GM20431 (cell line): ENCODE measurements around the gene DAB1.

ENCODE experiments used
- in situ Hi-C: fragments of 300-500 bp; cut with MseI, MboI; formaldehyde crosslinking; loops from one replicate; pipeline ENCODE4 v1.15.0; 2020; ENCODE audit warnings: low sequenced_read_pairs; ENCODE audit not compliant: unreplicated experiment

The DAB1 gene

DNA sequence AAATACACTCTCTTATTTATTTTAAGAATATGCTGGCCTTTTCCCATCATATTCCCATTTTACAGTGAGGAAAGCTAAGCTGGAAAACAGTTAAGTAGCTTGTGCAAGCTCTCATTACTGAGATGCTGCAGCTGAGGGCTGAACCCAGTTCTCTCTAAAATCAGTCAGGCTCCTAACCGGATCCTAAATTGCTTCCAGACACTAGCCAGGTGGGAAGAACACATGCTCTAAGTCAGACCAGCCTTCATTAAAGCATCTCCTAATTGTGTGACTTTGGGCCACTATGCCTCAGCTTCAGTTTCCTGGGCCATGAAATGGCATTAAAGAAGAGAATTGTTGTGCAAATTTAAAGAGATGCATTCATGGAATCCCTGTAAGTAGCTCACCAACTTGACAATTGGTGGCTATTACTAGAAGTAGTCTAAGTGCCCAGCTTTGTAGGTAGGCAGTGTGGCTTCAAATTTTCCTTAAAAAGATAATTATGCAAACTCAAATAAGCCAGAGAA is 228.4 kb downstream of the DAB1 start:
- in situ Hi-C loops, result no loop called here

DNA sequence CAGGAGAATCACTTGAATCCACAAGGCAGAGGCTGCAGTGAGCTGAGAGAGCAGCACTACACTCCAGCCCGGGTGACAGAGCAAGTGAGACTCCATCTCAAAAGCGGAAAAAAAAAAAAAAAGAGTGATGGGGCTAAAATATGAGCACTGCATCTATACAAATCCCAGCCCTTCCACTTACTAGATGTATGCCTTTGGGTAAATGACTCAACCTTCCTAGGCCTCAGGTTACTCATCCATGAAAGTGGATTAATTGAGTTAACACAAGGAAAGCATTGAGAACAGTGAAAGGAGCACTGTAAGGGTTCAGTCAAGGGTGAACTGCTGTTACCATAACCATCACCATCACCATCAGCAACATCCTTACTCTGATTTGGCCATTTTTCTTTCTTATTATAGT is 231.6 kb downstream of the DAB1 start:
- in situ Hi-C loops, result no loop called here

DNA sequence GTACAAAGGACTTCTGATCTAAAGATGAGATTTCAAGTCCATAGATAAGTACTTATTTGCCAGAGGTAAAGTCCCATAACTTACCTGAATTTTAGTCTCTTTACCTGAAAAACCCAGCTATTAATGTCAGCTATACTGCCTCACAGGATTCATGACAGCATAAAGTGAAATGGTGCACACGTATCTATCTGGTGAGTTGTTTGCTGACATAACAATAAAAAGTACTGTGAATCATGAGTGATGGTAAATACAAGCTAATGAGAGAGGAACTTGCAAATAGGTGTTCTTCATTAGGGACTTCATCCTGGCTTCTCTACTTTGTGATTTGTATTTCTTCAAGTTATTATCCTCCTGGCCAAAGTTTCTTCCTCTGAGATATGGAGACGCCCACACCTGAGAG is 233.0 kb downstream of the DAB1 start:
- in situ Hi-C loops, result no loop called here

DNA sequence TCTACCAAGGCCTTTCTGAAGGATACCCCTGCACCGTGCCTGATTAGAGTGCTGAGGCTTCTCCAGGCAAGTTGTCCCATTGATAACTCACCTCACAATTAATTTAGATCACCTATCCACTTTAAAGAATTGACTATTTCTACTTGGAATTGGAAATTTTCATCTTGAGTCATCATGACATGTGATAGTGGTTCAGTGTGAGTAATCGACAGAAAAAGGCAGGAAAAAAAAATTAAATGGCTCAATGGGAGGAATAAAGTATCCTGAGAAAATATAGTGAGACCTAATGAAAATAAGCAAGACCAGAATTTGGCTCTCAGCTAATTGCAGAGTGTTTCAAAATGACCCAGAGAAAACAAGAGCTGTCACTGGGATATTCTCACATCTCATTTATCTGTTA is 235.7 kb downstream of the DAB1 start:
- in situ Hi-C loops, result no loop called here

DNA sequence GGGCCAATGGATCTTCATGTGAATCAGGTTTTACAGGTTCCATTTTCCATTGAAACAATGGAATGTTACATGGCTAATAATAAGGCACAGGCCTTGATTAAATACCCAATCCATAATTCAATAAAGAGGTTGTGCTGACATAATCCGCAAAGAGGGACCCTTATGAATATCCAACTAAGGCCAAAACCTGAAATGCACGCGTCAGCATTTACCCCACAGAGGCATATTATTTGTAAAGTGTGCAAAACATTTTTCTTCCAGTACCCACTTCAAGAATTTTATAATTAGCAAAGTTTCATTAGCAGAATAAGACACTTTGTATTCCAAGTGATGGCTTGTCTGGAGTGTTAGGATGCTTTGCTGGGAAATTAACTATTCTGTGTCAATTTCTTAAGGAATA is 237.4 kb downstream of the DAB1 start:
- in situ Hi-C loops, result no loop called here

DNA sequence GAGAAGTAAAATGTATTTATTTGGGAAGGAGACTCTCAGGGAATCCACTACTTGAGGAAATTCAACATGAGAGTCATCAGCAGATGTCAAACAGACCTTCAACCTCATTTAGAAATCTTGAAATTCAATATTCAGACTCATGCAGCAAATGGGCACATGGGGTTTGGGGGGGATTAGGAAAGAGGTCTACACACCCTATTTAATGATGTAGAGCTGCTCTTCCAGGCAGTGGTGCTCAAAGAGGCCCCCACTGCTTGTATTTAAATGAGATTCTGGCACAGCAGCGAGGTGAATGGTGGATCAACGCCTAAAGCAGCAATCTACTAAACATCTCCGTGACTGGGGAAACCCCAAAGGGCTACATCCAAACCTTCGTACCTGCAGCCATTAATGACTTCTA is 244.9 kb downstream of the DAB1 start:
- in situ Hi-C loops, result no loop called here

DNA sequence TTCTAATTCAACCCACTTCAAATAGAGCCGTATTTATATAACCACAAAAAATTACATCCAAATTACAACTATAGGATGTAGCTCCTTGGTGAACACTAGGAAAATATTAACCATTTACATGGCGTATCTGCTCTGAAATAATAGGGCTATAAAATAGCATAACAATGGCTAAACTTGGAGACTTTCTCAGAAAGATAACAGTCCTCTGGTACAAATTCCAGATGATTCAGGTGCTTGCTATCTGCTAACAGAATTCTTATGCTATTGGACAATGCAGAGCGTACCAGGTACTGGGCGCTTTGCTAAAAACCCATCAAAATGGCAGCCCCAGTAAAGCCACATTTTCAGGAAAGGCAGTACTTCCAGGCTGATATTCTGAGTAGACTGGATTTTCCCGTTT is 248.4 kb downstream of the DAB1 start:
- in situ Hi-C loops, result no loop called here

DNA sequence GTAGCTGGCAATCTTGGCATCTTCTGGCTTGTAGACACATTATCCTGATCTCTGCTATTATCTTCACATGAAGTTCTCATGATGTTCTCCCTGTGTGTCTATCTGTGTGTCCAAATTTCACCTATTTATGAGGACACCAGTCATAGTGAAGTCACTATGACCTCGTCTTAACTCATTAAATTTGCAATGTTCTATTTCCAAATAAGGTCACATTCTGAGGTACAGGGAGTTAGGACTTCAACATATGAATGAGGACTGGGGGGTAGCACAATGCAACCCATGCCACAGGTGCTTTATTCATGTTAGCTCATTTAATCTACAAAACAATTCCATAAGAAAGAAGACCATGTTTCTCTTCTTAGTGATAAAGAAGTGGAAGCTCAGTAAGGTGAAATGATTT is 251.8 kb downstream of the DAB1 start:
- in situ Hi-C loops, result no loop called here

DNA sequence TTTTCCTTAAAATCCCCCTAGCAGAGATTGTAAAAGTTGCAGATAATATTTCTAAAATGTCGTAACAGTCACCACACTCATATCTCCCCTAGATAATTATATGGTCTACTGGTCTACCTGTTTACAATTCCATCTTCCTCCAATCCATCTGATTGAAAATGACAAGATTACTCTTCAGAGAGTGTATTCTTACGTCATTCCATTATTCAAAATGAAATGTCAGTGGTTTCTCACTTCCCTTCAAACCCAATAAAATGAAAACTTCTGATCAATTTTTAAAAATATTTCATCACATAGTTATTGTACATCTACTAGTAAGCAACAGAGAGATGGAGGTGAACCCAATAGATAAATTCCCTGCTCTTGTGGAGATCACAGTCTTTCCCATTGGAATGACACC is 255.9 kb downstream of the DAB1 start:
- in situ Hi-C loops, result no loop called here

DNA sequence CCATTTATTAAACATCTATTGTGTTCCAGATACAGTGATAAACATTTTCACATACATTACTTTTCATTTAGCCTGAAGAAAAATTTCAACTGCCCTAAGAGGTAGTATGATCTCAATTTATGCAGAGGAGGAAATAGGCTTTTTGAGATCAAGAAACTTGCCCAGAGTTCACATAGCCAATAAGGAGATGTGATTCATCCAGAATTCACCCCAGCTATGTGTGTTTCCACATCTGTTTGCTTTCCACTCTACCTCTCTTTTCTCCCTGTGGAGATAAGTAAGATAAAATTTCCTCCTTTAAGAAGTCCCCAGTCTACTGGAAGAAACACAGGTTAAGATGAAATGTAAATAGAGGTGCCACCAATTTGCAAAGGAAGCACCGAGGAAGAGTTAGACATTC is 258.3 kb downstream of the DAB1 start:
- in situ Hi-C loops, result no loop called here

DNA sequence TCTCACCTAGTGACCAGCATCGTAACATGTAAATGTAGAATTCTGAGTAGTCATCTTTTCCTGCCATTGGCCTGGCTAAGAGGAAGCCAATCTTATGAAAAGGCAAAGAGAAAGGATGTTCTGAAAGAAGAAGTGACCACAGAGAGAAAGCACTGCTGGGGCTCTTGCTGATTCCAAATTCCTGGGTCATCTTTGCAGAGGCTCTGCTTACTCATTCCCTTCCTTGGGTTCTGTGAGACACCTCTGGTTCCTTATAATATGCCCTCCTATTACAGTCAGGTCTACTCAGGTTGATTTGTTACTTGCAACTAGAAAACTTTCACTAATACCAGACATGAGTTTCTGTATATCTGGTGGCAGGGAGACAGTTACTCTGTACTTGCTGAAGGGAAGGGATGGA is 259.3 kb downstream of the DAB1 start:
- in situ Hi-C loops, result no loop called here

DNA sequence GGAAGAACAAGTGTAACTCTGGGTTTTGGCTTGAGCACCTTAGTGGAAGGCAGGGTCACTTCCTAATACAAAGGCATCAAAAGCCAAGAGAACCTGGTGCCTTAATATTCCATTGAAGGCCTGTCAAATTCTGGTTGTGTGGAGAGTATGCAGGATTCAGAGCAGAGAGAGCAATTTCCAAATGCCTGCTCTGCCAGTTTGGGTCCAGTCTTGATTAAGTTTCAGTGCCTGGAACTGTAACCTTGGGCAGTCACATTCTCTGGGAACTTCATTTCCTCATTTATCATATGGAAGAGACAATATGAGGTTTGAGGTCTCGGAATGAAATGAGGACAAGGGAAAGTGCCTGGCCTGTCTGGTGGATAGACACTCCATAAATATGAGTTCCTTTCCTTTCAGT is 260.1 kb downstream of the DAB1 start:
- in situ Hi-C loops, result no loop called here

DNA sequence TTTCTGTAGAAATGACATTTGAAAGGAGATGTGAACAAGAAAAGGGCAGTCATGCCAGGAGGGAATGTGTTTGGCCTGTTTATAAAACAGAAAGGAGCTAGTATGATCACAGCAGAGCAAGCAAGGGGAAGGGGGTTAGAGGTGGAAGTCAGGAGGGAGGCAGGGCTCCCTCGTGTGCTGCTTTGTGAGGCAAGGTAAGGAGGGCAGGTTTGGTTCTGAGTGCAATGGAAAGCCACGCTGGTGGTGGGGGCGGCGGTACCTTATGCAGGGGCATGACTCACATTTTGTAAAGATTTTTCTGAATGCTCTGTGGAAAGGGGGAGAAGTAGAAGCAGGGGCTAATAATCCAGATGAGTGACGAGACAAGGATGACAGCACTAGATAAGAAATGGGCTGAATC is 260.5 kb downstream of the DAB1 start:
- in situ Hi-C loops, result no loop called here

DNA sequence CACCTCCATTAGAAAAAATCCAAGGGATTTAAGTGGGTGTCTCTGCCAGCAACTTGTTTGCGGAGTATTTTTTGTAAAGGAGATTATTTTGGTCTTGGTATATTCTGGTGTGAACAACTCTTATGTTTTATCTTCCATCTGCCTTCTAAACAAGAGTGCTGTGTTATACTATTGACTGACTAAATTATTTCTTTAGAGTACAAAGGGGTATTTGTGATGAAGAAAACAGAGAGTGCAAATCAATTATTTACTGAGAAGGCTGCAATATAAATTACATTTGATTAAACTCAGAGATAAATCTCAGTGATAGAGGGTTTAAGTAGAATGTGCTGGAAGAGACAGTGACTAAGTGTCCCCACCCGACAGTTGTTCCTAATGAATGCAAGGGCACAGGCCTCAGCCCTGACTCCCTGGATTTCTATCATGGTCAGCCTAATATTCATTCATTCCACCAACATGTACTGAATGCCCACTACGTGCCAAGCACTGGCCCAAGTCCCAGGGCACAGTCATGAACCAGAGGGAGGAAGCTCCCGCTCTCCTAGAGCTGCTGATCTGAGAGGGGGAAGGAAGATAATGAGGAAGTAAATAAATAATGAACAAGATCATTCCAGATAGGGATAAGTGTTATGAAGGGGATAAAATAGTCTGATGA is 261.1 kb downstream of the DAB1 start:
- in situ Hi-C loops, result no loop called here

DNA sequence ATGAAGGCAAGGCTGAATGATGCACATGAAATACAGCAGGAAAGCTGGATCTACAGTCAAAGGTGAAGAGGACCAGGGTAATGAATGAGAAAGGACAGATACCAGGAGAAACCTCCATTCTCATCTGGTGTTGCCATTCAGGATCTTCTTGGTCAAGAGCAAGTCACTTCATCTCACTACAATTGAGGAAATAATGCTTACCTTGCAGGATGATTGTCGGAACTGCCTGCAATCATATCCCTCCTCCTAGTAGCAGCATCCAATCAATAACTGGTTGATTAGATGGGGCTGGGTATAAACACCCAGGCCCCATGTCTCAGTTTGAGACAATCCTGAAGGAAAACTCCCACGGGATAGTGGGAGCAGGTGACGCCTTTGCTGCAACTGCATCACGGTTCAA is 263.3 kb downstream of the DAB1 start:
- in situ Hi-C loops, result no loop called here

DNA sequence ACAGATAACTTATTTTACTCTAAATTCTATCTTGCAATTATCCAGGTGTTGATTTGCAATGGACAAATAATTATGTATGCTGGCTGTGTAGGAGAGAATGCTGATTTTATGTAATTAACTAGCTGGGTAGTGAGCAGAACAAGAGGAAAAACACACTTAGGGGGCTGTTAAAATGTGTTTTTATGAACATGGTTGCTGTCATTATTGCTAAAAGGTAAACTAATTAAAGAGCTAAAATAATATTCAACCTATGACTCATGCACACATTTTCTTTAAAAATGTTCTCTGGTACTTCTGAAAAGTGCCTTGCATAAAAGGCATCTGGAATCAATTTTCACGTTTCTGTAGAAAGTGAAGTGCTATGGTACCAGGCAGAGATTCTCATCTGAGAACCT is 265.3 kb downstream of the DAB1 start:
- in situ Hi-C loops, result no loop called here

DNA sequence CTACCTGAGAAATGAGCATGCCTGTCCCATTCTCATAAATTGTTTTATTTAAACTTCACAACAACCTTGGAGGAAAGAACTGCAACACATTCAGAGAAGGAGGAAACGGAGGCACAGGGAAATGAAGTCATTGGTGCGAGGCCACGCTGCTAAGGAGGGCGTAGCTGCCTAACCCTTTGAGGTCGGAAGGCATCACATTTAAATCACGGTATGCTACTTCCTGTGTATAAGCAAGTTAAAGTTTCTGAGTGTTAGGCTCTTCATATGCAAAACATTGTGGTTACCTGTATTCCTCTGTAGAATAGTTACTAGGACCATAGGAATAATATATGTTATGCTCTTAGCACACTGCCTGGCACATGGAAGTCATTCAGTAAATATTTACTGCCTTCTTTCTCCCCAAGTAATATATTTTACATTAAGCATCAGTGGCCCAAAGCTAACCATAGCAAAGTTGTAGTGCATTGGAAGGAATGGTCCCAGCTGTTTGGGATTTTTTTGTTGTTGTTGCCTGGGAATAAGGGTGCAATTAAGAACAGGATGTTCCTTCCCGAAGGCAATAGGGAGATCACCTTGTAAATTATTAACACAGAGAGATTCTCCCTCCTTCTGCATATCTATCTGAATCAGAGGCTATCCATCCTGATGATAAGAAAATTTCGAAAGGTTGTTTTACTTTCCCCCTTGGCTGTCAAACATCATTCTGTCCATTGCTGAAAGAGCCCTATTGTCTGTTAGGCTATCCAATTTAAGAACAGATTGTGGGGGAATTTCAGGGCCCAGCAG is 265.8 kb downstream of the DAB1 start:
- in situ Hi-C loops, result no loop called here

DNA sequence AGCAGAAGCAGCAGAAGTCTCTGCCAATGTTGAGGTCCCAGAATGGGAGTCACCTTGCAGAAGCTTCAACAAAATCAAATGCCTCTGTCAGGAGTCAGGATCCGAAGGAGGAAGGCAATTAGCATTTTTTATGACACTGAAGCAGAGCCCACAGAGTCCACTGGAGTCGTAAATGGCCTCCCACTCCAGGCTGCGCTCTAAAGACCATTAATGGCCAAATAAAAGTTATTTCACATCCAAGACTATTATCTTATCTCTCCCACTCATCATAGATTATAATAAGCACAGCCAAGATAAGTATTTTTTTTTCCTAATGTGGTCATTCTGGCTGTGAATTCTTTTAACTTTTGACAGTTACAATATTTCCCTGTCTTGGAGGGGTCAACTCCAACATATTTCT is 267.0 kb downstream of the DAB1 start:
- in situ Hi-C loops, result no loop called here

DNA sequence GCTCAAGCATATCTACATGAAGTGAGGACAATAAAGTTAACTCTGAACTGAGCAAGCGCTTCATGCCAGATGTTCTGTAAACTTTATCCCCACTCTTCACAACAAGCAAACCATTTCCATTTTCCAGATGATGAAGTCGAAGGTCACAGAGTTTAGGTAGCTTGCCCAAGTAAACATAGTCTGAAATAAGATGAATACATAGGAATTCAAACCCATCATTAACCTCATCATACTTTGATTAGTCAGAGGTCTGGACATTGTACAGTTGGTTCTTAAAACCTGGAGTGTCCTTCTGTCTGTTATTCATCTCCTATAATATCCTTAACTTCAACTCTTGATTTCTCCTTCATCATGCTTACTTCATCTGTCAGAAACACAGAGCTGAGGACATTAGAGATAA is 277.8 kb downstream of the DAB1 start:
- in situ Hi-C loops, result no loop called here

DNA sequence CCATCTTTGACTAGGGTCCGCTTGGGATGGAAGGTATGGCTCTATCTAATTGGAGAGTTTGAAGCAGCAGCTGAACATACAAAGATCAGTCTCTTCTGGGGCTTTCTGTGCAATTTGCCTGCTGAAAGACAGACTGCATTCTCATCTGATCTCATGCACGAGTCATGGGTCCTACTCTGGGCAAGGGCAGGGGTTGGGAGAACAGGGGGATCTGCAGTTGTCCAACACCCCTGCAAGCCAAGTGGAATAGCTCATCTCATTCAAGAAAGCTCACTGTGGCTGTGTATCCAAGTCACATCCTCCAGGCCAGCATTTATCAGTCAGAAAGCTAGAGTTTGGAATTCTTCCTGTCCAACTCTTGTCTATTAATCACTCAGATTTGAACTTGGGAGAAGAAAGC is 280.9 kb downstream of the DAB1 start:
- in situ Hi-C loops, result no loop called here

DNA sequence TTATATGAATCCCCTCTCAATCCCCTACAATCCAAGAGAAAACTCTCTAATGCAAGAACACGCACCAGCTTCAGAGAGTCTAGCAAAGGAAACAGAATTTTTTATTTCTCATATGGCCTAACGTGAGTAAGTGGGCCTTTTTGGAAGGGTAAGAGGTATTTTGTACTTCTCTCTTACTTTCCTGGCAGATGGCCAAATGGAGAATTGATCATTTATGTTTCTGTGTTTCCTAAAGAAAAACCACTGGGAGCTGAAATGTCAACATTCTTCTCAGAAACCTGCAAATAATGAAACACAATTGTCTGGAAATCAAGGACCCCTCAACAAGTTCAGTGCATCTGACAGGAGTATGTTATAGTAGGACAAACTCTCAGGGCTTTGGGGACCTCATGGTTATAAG is 281.7 kb downstream of the DAB1 start:
- in situ Hi-C loops, result no loop called here
